ENCODE results near the gene E4F1.

The E4F1 gene

DNA sequence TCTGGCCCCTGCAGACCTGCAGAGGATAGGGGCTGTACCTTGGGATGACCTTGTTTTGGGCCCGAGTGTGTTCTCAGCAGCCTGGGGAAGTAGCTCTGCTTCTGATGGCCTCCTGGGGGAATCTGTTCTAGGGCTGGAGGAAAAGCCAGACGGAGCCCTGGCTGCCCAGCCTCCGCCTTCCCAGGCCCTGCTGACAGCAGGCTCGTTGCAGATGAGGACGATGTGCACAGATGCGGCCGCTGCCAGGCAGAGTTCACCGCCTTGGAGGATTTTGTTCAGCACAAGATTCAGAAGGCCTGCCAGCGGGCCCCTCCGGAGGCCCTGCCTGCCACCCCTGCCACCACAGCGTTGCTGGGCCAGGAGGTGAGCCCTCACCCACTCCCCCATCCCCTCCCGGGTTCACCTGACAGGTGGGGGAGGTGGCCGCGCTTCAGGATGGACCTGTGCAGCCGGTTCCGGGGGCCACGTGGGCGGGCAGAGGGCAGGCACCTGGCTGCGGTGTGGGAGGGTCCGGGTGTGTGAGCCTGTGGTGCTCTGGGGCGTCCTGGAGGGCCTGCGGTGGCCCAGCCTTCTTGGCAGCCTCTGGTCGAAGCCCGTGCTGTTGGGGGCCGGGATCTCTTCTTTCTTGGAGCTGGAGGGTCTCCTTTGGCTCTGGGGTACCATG is 4.9 kb downstream of the E4F1 start:
- DNase-seq (ENCODE audit: extremely low read depth in 1 of 2, low read depth in 1 of 2), result no peak

- DNase-seq (ENCODE audit: extremely low read depth in 1 of 2, low read depth in 1 of 2), result no peak
Measured at GRCh38 chr16:2229091-2229490, 5.7 kb downstream of the E4F1 start.

DNA sequence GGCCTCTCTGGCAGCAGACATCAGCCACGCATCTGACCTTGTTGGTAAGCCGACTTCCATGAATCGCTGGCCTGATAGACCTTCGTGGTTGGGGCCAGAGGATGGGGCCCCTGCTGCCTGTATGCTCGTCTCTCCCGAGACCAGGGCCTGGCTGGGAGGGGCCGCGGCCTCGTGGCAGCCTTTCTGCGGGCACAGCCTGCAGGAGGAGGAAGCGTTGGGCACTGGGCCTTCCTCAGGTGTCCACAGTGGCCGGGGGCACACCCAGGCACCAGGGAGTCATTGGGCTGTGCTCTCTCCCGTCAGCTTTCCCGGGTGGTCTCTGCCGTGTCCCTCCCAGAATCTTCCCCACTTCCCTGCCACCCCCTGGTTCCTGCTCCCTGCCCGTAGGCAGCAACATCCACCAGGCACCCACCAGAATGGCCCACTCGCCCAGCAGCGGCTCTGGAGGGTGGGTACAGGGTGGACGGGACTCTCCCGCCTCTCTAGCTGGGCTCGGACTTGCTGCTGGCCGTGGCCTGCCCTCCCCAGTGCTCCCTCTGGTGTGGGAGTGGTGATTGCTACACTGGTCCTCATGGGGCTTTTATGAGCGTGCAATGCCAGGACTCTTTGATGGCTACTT is 6.3 kb downstream of the E4F1 start:
- no peak for DNase-seq (ENCODE audit: extremely low read depth in 1 of 2, low read depth in 1 of 2)

DNA sequence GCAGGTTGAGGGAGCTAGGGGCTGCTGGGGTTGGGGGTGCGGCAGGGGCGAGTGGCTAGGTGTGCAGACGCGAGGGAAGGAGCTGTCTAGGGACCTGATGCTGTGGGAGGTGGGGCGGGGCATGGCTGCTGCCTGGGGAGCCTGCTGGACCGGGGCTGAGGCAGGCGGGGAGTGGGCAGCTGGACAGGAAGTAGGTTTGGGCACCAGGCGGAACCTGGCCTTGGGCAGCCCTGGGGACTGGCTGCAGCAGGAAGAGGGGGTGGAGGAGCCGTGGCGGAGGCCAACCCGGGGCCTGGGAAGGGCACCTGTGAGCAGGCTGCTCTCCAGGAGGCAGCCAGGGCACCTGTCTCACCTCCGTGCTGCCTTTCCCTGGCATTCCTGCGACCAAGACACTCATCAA is 7.0 kb downstream of the E4F1 start:
- DNase-seq (ENCODE audit: extremely low read depth in 1 of 2, low read depth in 1 of 2), result no peak

GRCh38 chr16:2231016-2231931 is 7.9 kb downstream of the E4F1 start:
- no peak for DNase-seq (ENCODE audit: extremely low read depth in 1 of 2, low read depth in 1 of 2)

DNA sequence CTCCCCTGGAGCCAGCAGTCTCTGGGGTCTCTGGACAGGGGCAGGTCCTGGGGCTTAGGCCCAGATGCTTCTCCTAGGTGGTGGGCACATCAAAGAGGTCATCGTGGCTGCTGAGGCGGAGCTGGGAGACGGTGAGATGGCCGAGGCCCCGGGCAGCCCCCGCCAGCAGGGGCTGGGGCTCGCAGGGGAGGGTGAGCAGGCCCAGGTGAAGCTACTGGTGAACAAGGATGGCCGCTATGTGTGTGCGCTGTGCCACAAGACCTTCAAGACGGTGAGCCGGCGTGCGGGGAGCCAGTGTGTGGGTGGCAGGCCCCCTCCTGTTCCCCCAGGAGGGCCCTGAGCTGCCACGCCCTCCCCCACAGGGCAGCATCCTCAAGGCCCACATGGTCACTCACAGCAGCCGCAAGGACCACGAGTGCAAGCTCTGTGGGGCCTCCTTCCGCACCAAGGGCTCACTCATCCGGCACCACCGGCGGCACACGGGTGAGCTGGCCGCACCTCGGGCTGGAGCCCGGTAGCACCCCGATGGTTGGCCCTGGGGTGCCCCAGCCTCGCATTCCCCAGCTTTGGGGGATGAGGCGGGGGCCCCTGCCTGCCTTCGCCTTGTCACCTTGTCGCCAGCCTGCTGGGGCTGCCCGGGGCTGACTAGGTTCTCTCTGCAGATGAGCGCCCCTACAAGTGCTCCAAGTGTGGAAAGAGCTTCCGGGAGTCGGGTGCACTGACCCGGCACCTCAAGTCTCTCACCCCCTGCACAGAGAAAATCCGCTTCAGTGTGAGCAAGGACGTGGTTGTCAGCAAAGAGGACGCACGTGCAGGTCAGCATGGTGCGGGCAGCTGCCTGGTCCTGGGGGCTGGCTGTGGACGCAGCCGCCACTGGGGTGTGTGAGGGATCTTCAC is 9.0 kb downstream of the E4F1 start:
- DNase-seq (ENCODE audit: extremely low read depth in 1 of 2, low read depth in 1 of 2), result no peak

- DNase-seq (ENCODE audit: extremely low read depth in 1 of 2, low read depth in 1 of 2), result no peak
Measured at GRCh38 chr16:2233046-2233775, 9.8 kb downstream of the E4F1 start.

DNA sequence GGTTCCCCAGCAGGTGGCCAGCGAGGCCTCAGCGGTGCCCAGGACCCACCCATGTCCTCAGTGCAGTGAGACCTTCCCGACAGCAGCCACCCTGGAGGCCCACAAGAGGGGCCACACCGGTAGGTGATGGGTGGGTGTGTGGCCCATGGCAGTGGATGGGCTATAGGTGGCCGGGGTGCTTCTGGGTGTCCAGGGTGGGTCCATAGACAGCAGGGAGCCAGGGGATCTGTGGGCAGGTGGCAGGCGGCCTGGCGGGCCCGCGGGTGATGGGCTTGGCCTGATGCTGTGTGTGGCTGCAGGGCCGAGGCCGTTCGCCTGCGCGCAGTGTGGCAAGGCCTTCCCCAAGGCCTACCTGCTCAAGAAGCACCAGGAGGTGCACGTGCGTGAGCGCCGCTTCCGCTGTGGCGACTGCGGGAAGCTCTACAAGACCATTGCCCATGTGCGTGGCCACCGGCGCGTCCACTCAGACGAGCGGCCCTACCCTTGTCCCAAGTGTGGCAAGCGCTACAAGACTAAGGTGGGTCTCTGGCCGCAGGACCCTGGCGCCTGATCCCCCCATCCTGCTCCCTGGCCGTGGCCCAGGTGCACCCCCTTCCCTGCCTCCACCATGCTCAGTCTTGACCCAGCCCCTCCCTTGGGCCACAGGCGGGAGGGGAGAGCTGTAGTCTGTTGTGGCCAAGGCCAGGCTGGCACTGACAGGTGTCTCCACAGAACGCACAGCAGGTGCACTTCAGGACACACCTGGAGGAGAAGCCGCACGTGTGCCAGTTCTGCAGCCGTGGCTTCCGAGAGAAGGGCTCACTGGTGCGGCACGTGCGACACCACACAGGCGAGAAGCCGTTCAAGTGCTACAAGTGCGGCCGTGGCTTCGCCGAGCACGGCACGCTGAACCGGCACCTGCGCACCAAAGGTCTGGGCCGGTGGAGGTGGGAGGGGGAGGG is 10.8 kb downstream of the E4F1 start:
- DNase-seq (ENCODE audit: extremely low read depth in 1 of 2, low read depth in 1 of 2), result no peak

DNA sequence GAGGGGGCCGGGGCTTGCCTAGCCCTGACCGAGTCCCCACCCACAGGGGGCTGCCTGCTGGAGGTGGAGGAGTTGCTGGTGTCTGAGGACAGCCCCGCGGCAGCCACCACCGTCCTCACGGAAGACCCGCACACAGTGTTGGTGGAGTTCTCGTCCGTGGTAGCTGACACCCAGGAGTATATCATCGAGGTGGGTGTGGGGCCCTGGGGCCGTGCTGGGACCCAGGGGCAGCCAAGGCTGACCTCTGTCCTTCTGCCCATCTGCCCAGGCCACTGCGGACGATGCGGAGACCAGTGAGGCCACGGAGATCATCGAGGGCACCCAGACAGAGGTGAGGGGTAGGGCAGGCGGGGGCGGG is 11.4 kb downstream of the E4F1 start:
- DNase-seq (ENCODE audit: extremely low read depth in 1 of 2, low read depth in 1 of 2), result no peak

- DNase-seq (ENCODE audit: extremely low read depth in 1 of 2, low read depth in 1 of 2), result no peak
Measured at GRCh38 chr16:2235234-2235651, 11.9 kb downstream of the E4F1 start.

DNA sequence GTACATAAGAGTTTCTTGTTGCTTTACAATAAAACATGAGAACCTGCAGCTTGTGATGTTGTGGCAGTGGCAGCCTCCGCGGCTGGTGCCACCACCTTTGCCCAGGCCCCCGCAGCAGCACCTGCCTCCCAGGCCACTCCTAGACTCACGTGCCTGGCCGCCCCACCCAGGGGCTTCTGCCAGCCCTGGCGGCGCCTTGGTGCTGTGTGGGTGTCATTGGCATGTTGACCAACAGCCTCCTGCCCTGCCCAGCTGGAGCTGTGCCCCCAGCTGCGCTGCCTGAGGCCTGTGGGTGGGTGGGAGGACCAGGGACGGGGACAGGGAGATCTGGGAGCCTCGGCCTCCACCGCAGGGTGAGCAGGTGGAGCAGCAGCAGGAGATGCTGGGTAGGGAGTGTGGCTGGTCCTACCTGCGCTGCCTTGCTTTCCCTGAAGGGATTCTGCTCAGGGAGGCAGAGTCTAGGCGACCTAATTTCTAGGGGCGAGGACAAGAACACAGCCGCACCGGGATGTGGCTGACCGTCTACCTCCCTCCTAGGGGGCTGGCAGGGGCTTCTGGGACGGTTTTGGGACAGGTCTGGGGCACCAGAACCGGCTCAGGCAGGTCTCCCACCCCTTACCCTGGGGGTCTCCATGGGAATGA is 12.4 kb downstream of the E4F1 start:
- DNase-seq (ENCODE audit: extremely low read depth in 1 of 2, low read depth in 1 of 2), result no peak

GRCh38 chr16:2236337-2237101 is 13.1 kb downstream of the E4F1 start, which contains the start of gene DNASE1L2:
Gene DNASE1L2 (plus strand): TSS chr16:2236444. CDS start chr16:2236817, 373 bp downstream.
- DNase-seq (ENCODE audit: extremely low read depth in 1 of 2, low read depth in 1 of 2), result no peak

DNA sequence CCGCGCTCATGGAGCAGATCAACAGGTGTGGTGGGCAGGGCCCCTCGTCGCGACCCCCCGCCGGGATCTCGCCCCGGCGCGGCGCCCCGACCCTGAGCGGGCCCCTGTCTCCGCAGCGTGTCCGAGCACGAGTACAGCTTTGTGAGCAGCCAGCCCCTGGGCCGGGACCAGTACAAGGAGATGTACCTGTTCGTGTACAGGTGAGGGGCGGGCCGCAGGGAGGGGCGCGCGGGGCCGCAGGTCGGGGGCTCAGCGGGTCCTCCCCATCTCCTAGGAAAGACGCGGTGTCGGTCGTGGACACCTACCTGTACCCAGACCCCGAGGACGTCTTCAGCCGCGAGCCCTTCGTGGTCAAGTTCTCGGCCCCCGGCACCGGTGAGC is 13.7 kb downstream of the E4F1 start:
- DNase-seq (ENCODE audit: extremely low read depth in 1 of 2, low read depth in 1 of 2), result no peak

GRCh38 chr16:2237493-2238149 is 14.2 kb downstream of the E4F1 start:
- no peak for DNase-seq (ENCODE audit: extremely low read depth in 1 of 2, low read depth in 1 of 2)

GRCh38 chr16:2238150-2238837 is 14.9 kb downstream of the E4F1 start:
- no peak for DNase-seq (ENCODE audit: extremely low read depth in 1 of 2, low read depth in 1 of 2)

- DNase-seq (ENCODE audit: extremely low read depth in 1 of 2, low read depth in 1 of 2), result no peak
Measured at GRCh38 chr16:2238838-2239675, 15.7 kb downstream of the E4F1 start.

All from activated CD8-positive, alpha-beta memory T cell treated with anti-CD3 and anti-CD28 coated beads for 1 hour (primary cell).